Muscle of back (tissue), 11 donors: ENCODE data around the gene POR. TPM values are rescaled to one million over a fixed set of nuclear protein-coding genes. Genes with fewer than 3 reads are reported as not detected.

Source experiments
- DNase-seq, 3 donors: peaks; one replicate each; pipeline versions ENCODE4 v3.0.0 to v3.0.0-alpha.2; 2013
- polyA plus RNA-seq, 10 donors: library from polyadenylated mRNA; unstranded; fragments of 120-200 nt; gene quantifications; one replicate each; pipeline ENCODE4 v1.2.1, GENCODE V29; 2013; ENCODE audit not compliant: insufficient read length in 10 of 10

The POR gene
- polyA plus RNA-seq, 10 donors: 27.6 to 46.0 (median 31.5) TPM

DNA sequence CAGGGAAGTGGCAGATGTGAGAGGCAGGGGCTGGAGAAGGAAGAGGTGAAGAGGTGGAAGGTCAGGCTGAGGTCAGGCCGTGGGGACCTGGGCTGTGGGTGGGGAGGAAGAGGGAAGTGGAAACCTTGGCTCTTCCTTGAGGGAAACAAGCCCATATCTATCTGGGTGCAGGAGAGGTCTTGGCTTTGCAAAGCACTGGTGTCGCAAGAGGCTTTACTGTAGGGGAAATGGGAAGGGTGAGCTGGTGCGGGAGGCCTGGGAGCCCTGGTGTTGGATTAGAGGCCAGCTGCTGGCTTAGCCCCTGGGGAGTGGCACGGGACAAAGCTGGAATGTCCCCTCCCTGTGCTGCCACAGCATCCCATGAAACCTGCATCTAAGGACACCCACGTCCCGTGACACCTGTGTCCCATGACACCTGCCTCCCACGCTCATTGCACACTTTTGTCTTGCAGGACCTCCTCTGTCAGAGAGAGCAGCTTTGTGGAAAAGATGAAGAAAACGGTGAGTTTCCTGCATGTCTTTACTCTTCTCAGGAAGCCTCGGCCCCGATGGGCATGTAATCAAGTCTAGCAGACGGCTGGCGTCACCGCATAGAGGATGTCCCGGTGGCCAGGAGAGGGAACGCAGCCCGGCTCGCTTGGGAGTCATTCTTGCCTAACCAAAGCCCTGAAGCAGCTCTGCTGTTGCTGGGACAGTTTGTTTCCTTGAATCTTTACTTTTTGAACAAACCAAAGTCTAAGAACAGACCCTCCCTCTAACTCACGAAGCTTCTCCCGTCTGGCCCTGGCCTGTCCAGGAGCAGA is 57.2 kb downstream of the POR start:
- no peak for DNase-seq

DNA sequence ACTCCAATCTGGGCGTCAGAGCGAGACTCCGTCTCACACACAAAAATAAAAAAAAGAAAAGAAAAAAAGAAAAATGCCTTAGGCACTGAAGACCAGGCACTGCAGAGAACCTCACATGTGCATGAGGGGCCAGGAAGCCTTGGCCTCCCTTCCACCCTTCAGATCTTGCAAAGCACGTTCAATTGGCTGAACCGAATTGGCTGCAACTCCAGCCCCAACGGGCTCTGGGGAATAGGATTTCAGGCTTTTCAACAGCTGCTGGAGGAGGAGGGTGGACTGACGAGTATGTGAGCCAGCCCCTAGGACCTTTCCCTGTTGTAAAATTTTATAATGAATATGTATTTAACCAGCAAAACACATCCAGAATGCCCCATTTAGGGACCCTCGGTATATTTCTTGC is 62.8 kb downstream of the POR start:
- peak; percentile 78 to 95 (median 88) for DNase-seq

DNA sequence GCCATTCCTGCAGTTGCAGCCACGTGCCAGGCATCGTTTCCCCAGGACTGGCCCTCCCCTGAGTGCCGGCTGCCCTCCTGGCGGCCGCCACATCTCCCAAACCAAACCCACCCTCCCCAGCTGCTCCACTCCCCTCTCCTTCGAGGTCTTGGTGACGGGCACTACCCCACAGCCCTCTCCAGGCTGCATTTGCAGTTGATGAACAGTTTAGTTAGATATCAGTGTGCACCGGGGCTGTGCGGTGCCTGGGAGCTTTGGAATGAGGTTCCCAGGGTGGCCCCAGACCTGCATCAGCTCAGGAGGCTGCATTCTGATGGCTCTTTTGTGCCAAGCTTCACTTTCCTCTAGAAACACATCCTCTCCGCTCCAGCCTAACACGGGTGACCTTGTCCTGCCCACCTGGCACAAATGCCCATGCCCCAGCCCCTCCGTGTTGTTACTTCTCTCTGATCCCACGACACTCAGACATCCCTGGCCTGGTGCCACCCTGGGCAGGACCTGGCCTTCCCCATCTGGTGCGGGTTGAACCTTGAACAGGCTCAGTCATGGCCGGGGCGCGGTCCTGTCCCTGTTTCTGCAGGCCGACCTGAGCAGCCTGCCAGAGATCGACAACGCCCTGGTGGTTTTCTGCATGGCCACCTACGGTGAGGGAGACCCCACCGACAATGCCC is 64.9 kb downstream of the POR start:
- no peak for DNase-seq

DNA sequence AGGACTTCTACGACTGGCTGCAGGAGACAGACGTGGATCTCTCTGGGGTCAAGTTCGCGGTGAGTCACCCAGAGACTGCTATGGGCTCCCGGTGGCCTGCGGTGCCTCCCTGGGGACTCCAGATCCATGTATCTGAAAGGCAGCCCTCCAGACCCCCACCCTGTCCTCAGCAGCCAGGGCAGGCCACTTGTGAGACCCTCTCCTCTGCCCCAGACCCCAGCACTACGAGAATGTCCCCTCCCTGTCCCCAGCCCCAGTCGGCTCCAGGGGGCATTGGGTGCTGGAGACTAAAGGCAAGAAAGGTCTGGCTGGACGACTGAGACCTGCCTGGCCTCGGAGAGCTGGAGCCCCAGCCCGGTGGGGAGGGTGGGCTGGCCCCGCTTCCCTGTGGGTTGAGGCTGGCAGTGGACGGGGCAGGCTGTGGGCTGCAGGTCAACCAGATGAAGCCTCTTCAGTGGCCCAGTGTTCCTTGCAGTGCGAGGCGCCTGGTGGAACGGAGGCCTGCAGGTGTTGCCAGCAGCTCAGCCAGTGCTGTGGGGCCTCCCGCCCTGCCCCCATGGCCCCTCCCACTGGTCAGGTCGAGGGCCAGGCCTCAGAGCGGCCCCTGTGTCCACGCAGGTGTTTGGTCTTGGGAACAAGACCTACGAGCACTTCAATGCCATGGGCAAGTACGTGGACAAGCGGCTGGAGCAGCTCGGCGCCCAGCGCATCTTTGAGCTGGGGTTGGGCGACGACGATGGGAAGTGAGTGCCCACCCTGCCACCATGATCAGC is 65.7 kb downstream of the POR start:
- no peak for DNase-seq

DNA sequence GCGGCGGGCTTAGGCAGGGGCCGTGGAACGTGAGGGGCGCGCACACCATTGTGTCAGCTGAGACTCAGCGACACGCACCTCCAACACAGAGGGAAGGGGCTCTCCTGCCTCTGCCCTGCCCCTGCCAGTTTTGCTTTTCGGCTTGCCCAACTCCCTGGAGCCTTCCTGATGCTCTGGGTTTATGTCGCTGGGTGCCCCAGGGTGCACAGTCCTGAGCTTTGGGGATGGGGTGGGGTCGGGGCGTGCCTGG is 66.2 kb downstream of the POR start:
- no peak for DNase-seq

DNA sequence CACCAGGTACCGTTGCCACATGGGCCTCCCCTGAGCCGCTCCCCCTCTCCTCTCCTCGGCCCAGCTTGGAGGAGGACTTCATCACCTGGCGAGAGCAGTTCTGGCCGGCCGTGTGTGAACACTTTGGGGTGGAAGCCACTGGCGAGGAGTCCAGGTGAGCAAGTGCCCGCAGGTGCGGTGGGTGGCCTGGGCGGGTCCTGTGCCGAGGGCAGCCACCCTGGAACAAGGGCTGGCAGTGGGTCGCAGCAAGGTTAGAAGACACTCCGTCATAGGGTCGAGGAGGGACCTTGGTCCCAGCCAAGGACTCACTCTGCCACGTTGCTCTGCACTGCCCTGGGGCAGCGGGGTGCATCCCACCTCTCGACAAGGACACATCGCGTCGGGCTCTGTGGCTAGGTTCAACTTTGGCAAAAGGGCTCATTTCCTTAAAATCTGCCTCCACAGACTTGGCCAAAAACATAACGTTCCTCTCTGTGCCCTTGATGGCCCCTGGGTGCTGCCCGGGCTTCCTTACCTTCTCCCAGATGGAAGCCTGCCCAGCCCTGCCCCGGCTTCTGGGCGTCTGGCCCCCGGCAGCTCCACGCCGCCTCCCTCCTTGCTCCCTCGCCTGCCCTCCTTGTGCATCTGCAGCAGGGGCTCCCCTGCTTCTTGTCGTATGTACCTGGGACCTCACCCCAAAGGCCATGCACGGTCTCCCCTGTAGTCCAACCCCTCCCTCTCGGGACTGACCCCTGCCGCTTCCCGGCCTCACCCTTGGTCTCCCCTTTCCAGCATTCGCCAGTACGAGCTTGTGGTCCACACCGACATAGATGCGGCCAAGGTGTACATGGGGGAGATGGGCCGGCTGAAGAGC is 66.7 kb downstream of the POR start:
- DNase-seq: no peak

DNA sequence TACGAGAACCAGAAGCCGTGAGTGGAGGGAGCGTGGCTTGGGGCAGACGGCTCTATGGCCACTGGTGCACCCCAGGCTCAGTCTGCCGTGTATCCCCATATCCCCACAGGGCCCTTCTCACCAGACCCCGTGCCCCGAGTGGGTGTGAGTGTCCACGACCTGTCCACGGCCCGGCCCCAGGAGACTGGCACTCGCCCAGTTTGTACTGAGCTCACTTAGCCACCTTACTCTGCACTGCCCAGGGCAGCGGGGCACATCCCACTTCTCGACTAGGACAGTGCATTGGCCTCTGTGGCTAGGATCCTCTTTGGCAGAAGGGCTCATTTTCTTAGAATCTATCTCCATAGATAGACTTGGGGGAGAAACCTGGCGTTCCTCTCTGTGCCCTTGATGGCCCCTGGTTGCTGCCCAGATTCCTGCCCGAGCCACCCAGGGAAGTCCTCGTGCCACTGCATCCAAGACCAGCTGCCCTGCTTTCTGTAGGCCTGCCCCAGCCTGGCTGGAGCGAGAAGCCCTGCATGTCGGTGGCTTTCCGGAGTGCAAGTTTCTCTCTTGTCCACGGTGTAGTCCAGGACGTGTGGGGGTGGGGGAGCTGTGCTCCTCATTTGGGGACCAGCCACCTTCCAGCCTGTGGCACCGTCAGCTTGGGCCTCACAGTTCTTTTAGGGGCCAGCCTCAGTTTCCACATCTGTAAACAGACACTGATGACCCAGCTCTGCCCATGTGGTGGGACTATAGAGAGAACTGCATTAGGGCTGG is 67.5 kb downstream of the POR start:
- no peak for DNase-seq

DNA sequence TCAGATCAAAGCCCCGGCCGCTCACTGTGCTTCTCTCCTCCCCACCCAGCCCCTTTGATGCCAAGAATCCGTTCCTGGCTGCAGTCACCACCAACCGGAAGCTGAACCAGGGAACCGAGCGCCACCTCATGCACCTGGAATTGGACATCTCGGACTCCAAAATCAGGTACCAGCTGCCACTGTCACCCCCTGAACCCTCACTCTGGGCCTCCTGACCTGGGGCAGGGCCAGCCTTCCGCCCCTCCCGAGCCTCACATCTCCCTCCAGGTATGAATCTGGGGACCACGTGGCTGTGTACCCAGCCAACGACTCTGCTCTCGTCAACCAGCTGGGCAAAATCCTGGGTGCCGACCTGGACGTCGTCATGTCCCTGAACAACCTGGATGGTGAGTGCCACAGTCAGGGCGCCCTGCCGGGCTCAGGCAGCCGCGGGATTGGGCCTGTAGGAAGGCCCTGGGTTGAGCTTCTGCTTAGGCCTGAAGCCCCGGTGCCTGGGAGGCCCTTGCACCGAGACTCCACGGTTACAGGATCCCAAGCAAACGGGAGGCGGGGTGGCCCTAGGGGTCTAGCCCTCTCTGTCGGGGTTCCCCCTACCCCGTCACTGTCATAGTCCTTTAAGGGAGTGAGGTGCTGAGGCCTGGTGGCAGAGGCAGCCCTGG is 68.6 kb downstream of the POR start:
- DNase-seq: no peak

DNA sequence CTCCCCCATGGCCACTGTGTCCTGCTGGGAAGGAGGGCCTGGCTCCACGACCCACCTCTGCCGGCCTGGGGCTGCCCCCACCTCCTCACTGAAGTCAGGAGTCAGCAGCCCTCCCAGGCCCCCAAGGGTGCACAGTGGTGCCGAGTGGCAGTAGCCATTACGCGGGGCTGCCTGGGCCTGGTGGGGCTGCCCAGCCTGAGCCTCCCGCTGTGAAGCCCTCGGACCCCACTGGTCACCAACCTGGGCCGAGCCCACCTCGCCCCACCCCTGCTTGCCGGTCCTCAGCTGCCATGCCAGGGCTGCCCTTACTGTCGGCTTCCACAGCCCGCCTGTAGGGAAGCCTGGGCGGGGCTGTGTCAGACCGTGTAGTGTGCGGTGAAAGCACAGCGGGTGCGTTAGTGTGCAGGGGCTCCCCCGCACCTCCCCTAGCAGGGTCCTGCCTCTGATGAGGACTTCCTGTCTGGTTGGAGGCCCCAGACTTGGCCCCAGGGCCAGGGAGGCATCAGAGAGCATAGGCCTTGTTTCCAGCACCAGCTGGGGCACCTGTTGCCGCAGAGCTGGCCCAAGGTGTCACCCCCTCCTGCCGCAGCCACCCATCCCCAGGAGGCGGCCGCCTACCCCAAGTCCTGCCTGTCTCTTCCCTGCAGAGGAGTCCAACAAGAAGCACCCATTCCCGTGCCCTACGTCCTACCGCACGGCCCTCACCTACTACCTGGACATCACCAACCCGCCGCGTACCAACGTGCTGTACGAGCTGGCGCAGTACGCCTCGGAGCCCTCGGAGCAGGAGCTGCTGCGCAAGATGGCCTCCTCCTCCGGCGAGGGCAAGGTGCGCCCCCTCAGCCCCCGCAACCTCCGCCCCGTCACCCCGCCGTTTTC is 69.4 kb downstream of the POR start:
- no peak for DNase-seq

DNA sequence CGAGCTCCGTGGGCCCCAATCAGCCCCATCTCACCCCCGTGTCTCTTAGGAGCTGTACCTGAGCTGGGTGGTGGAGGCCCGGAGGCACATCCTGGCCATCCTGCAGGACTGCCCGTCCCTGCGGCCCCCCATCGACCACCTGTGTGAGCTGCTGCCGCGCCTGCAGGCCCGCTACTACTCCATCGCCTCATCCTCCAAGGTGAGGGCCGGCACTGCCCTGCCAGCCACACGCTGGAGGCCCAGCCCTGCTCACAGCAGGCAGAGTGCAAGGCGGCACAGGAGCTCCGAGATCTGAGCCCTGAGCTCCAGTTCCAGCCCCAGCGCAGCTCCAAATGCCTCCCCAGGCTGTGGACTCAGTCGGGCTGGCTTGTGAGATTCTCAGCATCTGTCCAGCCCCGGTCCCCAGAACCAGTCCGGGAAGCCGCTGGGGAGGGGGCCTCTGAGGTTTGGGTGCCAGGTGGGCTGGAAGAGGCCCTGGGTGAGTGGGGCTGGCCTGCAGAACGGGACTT is 70.1 kb downstream of the POR start:
- DNase-seq: no peak

DNA sequence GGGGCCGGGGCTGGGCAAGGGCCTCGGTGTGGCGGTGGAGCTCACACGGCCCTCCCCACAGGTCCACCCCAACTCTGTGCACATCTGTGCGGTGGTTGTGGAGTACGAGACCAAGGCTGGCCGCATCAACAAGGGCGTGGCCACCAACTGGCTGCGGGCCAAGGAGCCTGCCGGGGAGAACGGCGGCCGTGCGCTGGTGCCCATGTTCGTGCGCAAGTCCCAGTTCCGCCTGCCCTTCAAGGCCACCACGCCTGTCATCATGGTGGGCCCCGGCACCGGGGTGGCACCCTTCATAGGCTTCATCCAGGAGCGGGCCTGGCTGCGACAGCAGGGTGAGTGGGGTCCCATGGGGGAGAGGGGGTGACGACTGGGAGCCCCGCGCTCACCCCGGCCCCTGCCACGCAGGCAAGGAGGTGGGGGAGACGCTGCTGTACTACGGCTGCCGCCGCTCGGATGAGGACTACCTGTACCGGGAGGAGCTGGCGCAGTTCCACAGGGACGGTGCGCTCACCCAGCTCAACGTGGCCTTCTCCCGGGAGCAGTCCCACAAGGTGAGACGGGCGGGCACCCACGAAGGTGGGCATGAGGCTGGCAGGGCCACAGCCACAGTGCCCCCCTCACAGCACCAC is 70.7 kb downstream of the POR start:
- DNase-seq: no peak

DNA sequence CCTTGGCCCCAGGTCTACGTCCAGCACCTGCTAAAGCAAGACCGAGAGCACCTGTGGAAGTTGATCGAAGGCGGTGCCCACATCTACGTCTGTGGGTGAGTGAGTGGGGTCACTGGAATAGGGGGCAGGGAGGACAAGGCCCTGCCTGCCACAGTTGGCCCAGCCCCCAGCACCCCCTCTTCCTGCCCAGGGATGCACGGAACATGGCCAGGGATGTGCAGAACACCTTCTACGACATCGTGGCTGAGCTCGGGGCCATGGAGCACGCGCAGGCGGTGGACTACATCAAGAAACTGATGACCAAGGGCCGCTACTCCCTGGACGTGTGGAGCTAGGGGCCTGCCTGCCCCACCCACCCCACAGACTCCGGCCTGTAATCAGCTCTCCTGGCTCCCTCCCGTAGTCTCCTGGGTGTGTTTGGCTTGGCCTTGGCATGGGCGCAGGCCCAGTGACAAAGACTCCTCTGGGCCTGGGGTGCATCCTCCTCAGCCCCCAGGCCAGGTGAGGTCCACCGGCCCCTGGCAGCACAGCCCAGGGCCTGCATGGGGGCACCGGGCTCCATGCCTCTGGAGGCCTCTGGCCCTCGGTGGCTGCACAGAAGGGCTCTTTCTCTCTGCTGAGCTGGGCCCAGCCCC is 71.3 kb downstream of the POR start:
- no peak for DNase-seq

DNA sequence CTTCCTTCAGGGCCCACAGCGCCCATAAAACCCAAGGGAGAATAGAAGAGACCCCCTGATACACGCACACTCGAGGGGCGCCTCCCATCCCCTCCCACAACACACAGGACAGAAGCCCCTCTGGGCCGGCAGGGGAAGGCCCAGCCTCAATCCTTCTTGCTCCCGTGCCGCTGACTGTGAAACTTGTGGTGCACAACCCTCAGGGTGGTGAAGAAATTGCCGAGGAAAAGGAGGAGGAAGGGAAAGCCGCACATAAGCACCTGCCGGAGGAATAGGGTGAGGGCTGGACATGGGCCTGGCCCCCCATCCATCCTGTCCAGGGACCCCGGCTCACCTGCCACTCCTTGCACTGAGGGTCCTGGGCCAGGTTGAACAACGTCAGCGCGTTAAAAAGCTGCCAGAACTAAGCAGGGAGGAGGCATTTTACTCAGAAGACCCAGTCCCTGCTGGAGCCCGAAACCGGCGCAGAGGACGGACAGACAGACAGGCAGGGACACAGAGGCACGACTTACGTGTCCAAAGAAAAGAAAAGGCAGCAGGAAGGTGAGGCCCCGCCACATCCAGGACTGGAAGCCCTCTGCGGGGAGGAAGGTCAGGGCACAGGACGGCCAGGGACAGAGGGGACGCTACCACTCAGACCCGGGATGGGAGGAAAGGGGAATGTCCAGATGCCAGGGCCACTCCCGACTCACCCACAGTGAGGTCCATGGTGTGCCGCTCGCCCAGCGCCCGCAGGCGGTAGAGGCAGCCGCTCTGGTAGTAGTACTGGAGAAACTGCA is 72.3 kb downstream of the POR start:
- DNase-seq: peak in 1 of 3 donors; percentile 10

DNA sequence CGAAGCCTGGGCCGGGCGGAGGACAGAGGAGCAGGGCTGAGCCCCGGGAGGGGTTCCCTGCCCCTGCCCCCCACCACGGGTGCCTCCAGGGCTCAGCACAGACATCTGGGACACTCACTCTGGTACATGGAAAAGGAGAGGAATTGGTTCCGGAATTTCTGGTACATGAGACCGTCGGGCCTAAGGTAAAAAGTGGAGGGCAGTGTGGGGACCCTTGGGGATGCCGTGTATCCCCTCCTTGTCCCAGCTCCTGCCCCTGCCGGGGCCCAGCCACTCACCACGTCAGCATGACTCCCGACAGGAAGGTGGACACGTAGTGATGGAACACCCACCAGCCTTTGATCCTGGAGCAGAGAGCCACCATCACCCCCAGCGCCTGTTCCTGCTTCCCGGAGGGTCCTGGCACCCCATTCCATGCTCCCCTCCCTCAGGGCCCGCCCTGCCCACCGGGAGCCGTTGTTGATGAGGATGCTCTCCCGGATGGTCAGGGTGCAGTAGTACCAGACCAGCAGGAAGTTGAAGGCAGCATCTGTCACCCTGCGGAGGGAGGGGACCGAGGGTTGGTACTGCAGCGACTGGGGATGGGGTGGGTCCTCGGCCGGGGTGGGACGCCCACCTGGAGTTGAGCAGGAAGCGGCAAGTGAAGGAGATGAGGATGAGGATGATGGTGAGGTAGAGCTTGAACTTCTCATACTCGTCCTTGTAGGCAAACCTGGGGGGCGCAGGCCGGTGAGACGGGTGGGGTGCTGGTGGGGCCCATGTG is 73.0 kb downstream of the POR start:
- peak in 1 of 3 donors; percentile 3 for DNase-seq

DNA sequence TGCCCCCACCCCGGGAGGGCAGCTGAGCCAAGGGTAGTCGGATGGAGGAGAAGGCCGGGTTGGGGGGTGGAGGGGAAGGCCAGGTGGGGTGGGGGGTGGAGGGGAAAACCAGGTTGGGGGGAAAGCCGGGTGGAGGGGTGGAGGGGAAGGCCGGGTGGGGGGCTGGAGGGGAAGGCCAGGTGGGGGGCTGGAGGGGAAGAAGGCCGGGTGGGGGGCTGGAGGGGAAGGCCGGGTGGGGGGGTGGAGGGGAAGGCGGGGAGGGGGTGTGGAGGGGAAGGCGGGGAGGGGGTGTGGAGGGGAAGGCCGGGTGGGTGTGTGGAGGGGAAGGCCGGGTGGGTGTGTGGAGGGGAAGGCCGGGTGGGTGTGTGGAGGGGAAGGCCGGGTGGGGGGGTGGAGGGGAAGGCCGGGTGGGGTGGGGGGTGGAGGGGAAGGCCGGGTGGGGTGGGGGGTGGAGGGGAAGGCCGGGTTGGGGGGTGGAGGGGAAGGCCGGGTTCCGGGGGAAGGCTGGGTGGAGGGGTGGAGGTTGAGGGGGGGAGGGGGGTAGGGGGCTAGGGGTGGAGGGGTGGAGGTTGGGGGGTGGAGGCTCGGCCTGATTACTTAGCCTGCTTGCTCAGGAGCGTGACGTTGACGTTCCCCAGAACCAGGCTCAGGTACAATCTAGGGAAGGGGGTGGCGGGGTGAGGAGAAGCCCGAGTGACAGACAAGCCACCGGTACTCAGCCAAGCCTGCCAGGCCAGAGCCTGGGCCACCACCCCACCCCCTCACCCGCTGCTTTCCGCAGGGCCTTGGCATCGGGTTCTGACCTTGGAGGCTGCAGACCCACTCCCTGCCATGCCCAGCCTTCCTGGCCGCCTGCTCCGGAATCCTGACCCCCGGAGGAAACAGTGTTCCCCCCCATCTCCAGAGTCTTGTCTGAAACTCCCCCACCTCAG is 73.9 kb downstream of the POR start:
- peak in 1 of 3 donors; percentile 33 for DNase-seq
